HEK293 (cell line): ENCODE measurements around the gene PRSS53.

Experiments used
- ELK4 ChIP-seq: IDR thresholded peaks from 2 replicates; pipeline ENCODE4 v1.6.1; 2011; ENCODE audit warnings: mild to moderate bottlenecking, low read depth, low read length, borderline replicate concordance
- FEZF1 ChIP-seq: fragments of 450-650 bp; formaldehyde crosslinking; IDR thresholded peaks from 2 replicates; pipeline ENCODE4 v1.5.1; 2016; ENCODE audit warnings: missing biosample characterization, missing genetic modification characterization
- KLF17 ChIP-seq: fragments of 450-650 bp; formaldehyde crosslinking; IDR thresholded peaks from 2 replicates; pipeline ENCODE4 v1.5.1; 2016; ENCODE audit warnings: missing biosample characterization, missing genetic modification characterization
- PRDM1 ChIP-seq: fragments of 450-650 bp; formaldehyde crosslinking; IDR thresholded peaks from 2 replicates; pipeline ENCODE4; 2016; ENCODE audit warnings: missing biosample characterization, missing genetic modification characterization
- TCF7L2 ChIP-seq: IDR thresholded peaks from 2 replicates; pipeline ENCODE4 v1.6.1; 2011; ENCODE audit warnings: low read depth, mild to moderate bottlenecking, inconsistent platforms, low read length, moderate library complexity, borderline replicate concordance
- ZBTB6 ChIP-seq: fragments of 450-650 bp; formaldehyde crosslinking; IDR thresholded peaks from 2 replicates; pipeline ENCODE4 v1.5.1; 2017; ENCODE audit warnings: missing biosample characterization, missing genetic modification characterization
- ZBTB8A ChIP-seq: fragments of 450-650 bp; formaldehyde crosslinking; IDR thresholded peaks from 2 replicates; pipeline ENCODE4 v1.5.1; 2016; ENCODE audit warnings: missing biosample characterization, missing genetic modification characterization
- ZNF121 ChIP-seq: fragments of 450-650 bp; formaldehyde crosslinking; IDR thresholded peaks from 2 replicates; pipeline ENCODE4 v1.5.1; 2016; ENCODE audit warnings: missing biosample characterization, missing genetic modification characterization
- ZNF138 ChIP-seq: fragments of 450-650 bp; formaldehyde crosslinking; IDR thresholded peaks from 2 replicates; pipeline ENCODE4 v1.5.1; 2016; ENCODE audit warnings: missing biosample characterization, missing genetic modification characterization, borderline replicate concordance
- ZNF2 ChIP-seq: fragments of 450-650 bp; formaldehyde crosslinking; IDR thresholded peaks from 2 replicates; pipeline ENCODE4 v1.5.1; 2016; ENCODE audit warnings: missing biosample characterization, missing genetic modification characterization
- ZNF202 ChIP-seq: fragments of 450-650 bp; formaldehyde crosslinking; IDR thresholded peaks from 2 replicates; pipeline ENCODE4 v1.5.1; 2016; ENCODE audit warnings: missing biosample characterization, missing genetic modification characterization, borderline replicate concordance
- ZNF404 ChIP-seq: fragments of 450-650 bp; formaldehyde crosslinking; IDR thresholded peaks from 2 replicates; pipeline ENCODE4 v1.5.1; 2017; ENCODE audit warnings: missing biosample characterization, missing genetic modification characterization
- ZNF488 ChIP-seq: fragments of 450-650 bp; formaldehyde crosslinking; IDR thresholded peaks from 2 replicates; pipeline ENCODE4 v1.5.1; 2016; ENCODE audit warnings: missing biosample characterization, missing genetic modification characterization
- ZNF518A ChIP-seq: fragments of 450-650 bp; formaldehyde crosslinking; conservative IDR thresholded peaks from 2 replicates; pipeline ENCODE4 v1.5.1; 2016; ENCODE audit warnings: low read depth, missing biosample characterization, missing genetic modification characterization
- ZNF530 ChIP-seq: fragments of 450-650 bp; formaldehyde crosslinking; IDR thresholded peaks from 2 replicates; pipeline ENCODE4 v1.5.1; 2016; ENCODE audit warnings: low read depth, missing biosample characterization, missing genetic modification characterization
- ZNF544 ChIP-seq: fragments of 450-650 bp; formaldehyde crosslinking; IDR thresholded peaks from 2 replicates; pipeline ENCODE4 v1.5.0; 2017; ENCODE audit warnings: missing biosample characterization, missing genetic modification characterization
- ZNF549 ChIP-seq: fragments of 450-650 bp; IDR thresholded peaks from 2 replicates; pipeline ENCODE4 v1.5.1; 2018; ENCODE audit warnings: missing biosample characterization, missing genetic modification characterization, mild to moderate bottlenecking, inconsistent platforms, moderate library complexity
- ZNF596 ChIP-seq: fragments of 450-650 bp; IDR thresholded peaks from 2 replicates; pipeline ENCODE4 v1.5.0; 2018; ENCODE audit warnings: missing biosample characterization, mild to moderate bottlenecking, missing genetic modification characterization, moderate library complexity
- ZNF610 ChIP-seq: fragments of 450-650 bp; formaldehyde crosslinking; IDR thresholded peaks from 2 replicates; pipeline ENCODE4 v1.5.1; 2016; ENCODE audit warnings: missing biosample characterization, missing genetic modification characterization, borderline replicate concordance
- ZNF664 ChIP-seq: fragments of 450-650 bp; formaldehyde crosslinking; IDR thresholded peaks from 2 replicates; pipeline ENCODE4 v1.5.1; 2016; ENCODE audit warnings: missing biosample characterization, missing genetic modification characterization
- ZNF776 ChIP-seq: fragments of 450-650 bp; formaldehyde crosslinking; IDR thresholded peaks from 2 replicates; pipeline ENCODE4 v1.5.0; 2017; ENCODE audit warnings: missing biosample characterization, missing genetic modification characterization, borderline replicate concordance
- ZSCAN18 ChIP-seq: fragments of 450-650 bp; formaldehyde crosslinking; IDR thresholded peaks from 2 replicates; pipeline ENCODE4 v1.5.1; 2016; ENCODE audit warnings: missing biosample characterization, missing genetic modification characterization
- TF ChIP-seq, protein P1 (sequence below): fragments of 450-650 bp; IDR thresholded peaks from 2 replicates; pipeline ENCODE4 v1.5.1; 2018; ENCODE audit warnings: missing biosample characterization, missing genetic modification characterization
- TF ChIP-seq, protein P2 (sequence below): fragments of 450-650 bp; IDR thresholded peaks from 2 replicates; pipeline ENCODE4 v1.5.1; 2018; ENCODE audit warnings: missing biosample characterization, mild to moderate bottlenecking, missing genetic modification characterization

The PRSS53 gene

GRCh38 chr16:31073970-31074813, 14.6 kb downstream of the PRSS53 start, which contains the start of the genes ZNF646 and ZNF668 (continued):
- TF ChIP-seq PRDM1 (tag by site-specific recombination) (no peak), ZNF121 (tag by site-specific recombination) (no peak), ZNF596 (tag by site-specific recombination) (no peak), ZSCAN18 (tag by site-specific recombination) (no peak), ZNF610 (tag by site-specific recombination) (peak; percentile 49), TCF7L2 (no peak), ZNF202 (no peak), ZNF530 (no peak), ZBTB8A (tag by site-specific recombination) (peak; percentile 80), ZNF544 (tag by site-specific recombination) (no peak), ELK4 (no peak), ZNF549 (no peak), ZNF776 (no peak), ZNF2 (tag by site-specific recombination) (peak; percentile 80), ZNF138 (tag by site-specific recombination) (no peak), ZNF404 (tag by site-specific recombination) (no peak), FEZF1 (tag by site-specific recombination) (no peak), ZBTB6 (tag by site-specific recombination) (peak; percentile 85), KLF17 (tag by site-specific recombination) (peak; percentile 81; the same call in 1 of the 2 replicates), ZNF664 (tag by site-specific recombination) (peak; percentile 11; the same call in 1 of the 2 replicates), ZNF488 (tag by site-specific recombination) (no peak), ZNF518A (tag by site-specific recombination) (peak; percentile 91)
- TF ChIP-seq, protein P1, sequence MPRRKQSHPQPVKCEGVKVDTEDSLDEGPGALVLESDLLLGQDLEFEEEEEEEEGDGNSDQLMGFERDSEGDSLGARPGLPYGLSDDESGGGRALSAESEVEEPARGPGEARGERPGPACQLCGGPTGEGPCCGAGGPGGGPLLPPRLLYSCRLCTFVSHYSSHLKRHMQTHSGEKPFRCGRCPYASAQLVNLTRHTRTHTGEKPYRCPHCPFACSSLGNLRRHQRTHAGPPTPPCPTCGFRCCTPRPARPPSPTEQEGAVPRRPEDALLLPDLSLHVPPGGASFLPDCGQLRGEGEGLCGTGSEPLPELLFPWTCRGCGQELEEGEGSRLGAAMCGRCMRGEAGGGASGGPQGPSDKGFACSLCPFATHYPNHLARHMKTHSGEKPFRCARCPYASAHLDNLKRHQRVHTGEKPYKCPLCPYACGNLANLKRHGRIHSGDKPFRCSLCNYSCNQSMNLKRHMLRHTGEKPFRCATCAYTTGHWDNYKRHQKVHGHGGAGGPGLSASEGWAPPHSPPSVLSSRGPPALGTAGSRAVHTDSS (tag by site-specific recombination): no peak
- TF ChIP-seq, protein P2, sequence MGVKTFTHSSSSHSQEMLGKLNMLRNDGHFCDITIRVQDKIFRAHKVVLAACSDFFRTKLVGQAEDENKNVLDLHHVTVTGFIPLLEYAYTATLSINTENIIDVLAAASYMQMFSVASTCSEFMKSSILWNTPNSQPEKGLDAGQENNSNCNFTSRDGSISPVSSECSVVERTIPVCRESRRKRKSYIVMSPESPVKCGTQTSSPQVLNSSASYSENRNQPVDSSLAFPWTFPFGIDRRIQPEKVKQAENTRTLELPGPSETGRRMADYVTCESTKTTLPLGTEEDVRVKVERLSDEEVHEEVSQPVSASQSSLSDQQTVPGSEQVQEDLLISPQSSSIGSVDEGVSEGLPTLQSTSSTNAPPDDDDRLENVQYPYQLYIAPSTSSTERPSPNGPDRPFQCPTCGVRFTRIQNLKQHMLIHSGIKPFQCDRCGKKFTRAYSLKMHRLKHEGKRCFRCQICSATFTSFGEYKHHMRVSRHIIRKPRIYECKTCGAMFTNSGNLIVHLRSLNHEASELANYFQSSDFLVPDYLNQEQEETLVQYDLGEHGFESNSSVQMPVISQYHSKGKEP (tag by site-specific recombination): peak; percentile 75
